ENCODE data around the gene SLC44A4.
"Not testable (repeated sequence)": the region's sequence is repeated elsewhere in the genome, so short reads cannot be mapped to it uniquely, and the experiment has no call there.

The SLC44A4 gene

DNA sequence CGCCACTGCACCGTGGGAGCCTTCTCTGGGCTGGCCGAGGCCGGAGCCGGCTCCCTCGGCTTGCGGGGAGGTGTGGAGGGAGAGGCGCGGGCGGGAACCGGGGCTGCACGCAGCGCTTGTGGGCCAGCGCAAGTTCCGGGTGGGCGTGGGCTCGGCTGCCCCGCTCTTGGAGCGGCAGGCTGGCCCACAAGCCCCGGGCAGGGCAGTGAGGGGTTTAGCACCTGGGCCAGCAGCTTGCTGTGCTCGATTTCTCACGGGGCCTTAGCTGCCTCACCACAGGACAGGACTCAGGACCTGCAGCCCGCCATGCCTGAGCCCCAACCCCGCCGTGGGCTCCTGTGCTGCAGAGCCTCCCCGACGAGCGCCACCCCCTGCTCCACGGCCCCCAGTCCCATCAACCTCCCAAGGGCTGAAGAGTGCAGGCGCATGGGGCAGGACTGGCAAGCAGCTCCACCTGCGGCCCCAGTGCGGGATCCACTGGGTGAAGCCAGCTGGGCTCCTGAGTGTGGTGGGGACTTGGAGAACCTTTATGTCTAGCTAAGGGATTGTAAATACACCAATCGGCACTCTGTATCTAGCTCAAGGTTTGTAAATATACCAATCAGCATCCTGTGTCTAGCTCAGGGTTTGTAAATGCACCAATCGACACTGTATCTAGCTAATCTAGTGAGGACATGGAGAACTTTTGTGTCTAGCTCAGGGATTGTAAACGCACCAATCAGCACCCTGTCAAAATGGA, 26.6 kb downstream of the SLC44A4 start:
- DNase-seq: not testable (repeated sequence)

DNA sequence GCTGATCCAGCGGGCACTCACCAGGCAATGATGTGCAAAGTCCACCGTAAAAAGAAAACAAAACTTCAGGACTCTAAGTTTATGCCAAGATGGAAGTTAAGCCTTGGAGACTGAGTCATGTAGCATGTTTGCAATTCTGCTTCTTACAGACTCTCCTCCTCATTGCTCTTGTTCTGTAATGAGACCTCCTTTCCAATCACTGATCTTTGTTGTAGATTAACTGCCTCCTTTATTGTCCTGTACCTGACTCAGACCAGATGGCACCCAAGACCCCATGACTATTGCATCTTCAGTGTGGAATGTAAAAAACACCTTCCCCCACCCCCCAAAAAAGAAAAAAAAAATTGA, 27.3 kb downstream of the SLC44A4 start:
- DNase-seq: no peak

DNA sequence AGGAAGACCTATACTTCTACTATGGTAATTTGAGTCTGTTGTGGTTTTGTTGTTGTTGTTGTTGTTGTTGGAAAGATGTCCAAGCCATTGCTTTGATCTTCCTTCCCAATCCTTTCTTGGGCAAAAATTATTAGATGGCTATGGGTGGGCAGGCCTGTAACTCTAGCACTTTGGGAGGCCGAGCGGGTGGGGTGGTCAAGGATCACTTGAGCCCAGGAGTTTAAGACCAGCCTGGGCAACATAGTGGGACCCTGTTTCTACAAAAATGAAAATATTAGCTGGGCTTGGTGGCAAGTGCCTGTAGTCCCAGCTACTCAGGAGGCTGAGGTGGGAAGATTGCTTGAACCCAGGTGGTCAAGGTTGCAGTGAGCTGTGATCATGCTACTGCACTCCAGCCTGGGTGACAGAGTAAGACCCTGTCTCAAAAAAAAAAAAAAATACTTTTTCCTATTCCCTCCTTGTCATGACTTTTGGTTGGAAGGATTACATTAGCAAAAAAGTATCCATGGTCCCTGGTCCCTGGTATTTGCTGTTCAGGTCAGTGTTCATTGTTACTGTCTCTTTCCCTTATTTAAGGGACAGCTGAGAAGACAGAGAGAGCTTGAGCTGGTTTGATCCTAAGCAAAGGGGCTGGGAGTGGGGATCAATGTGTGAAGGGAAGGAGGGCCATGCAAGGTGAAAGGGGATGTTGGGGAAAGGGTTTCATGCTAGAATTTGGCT, 27.9 kb downstream of the SLC44A4 start:
- DNase-seq: no peak

DNA sequence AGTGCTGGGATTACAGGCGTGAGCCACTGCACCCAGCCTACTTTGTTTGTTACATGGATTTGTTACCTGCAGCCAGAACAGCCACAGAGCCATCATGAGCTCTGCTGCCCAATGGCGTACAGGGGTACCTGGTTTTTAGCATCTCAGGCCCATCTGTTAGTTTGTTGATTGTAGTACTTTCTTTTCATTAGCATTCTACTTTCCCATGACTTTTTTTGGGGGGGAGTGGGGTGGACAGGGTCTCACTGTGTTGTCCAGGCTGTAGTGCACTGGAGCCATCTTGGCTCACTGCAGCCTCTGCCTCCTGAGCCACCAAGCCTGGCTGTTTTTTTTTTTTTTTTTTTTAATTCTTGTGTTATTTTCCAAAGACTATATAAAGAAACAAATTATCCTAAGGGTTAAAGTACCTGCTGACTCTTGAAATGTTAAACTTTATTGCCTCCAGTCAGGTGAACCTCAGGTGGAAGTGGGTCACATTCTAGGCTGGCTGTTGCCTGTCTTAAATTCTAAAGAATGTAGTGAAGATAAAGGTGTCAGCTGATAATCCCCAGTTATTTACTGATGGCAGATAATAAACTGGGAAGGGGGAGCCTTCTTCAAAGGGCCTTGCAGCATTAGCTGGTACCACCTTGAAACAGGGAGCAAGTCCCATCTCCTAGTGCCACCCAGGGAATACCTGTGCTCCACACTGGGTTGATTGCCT, 31.4 kb downstream of the SLC44A4 start:
- no peak for DNase-seq

DNA sequence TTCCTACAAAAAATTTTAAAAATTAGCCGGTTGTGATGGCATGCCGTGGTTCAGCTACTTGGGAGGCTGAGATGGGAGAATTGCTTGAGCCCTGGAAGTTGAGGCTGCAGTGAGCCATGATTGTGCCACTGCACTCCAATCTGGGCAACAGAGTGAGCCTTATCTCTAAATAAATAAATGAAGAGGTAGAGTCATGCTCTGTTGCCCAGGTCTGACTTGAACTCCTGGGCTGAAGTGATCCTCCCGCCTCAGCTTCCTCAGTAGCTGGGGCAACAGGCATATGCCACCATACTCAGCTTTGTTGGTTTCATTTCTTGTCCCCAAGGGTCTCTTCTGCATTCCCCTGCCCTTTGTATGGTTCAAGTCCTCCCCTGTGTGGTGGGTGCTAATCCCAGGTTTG, 34.3 kb downstream of the SLC44A4 start:
- DNase-seq: no peak

DNA sequence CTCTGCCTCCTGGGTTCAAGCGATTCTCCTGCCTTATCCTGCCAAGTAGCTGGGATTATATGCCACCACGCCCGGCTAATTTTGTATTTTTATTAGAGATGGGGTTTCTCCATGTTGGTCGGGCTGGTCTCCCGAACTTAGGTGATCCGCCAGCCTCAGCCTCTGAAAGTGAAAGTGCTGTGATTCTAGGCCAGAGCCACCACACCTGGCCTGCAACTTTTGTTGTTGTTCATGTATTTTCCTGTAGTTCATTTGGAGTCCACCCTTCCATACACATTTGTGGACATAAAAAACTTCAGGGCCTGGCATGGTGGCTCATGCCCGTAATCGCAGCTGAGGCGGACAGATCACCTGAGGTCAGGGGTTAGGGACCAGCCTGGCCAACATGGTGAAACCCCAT, 36.7 kb downstream of the SLC44A4 start:
- DNase-seq: no peak

DNA sequence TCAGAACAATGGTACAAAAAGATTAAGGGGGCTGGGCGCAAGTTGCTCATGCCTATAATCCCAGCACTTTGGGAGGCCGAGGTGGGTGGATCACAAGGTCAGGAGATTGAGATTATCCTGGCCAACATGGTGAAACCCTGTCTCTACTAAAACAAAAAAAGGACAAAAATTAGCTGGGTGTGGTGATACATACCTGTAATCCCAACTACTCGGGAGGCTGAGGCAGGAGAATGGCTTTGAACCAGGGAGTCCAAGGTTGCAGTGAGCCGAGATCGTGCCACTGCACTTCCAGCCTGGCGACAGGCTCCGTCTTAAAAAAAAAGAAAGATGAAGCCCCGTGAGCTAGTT, 39.0 kb downstream of the SLC44A4 start:
- DNase-seq: not testable (repeated sequence)

DNA sequence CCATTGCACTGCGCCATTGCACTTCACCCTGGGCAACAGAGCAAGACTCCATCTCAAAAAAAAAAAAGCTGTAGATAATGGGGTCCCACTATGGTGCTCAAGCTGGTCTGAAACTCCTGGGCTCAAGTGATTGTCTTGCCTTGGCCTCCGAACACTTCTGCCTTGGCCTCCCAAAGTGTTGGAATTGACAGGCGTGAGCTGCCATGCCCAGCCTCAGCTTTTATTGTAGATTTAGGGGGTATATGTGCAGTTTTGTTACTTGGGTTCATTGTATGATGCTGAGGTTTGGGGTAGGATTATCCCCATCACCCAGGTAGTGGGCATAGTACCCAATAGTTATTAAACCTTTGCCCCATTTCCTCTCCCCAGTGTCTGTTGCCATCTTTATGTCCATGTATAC, 39.8 kb downstream of the SLC44A4 start:
- DNase-seq: no peak

DNA sequence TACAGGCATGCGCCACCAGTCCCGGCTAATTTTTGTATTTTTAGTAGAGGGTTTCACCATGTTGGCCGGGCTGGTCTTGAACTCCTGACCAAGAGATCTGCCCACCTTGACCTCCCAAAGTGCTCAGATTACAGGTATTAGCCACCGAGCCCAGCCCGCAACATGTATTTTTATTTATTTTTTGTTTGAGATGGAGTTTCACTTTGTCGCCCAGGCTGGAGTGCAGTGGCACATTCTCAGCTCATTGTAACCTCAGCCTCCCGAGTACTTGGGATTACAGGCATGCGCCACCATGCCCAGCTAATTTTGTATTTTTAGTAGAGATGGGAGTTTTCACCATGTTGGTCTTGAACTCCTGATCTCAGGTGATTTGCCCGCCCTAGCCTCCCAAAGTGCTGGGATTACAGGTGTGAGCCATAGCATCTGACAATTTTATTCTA, 40.7 kb downstream of the SLC44A4 start:
- DNase-seq: not testable (repeated sequence)

DNA sequence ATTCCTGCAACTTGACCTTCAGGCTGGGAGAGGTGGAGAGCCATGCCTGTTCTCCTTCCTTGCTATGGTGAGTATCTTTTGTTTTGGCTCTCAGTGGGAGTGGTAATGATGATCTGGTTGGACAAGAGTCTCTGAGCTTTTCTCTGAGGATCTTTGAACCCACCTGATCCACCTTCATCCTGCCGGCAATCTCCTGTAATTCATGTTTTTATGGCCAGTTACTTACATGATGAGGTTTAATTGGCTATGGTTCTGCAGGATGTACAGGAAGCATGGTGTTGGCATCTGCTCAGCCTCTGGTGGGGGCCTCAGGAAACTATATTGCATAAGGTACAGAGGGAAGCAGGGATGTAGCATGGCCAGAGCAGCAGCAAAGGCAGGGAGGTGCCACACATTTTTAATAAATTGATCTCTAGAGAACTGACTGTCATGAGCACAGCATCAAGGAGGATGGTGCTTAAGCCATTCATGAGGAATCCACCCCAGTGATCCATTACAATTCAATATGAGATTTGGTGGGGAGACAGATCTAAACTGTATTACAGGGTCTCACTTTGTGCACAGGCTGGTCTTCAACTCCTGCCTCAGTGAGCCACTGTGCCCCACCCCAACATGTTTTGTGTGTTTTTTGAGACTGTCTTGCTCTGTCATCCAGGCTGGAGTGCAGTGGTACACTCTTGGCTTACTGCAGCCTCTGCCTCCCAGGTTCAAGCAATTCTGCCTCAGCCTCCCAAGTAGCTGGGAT, 41.3 kb downstream of the SLC44A4 start:
- no peak for DNase-seq

DNA sequence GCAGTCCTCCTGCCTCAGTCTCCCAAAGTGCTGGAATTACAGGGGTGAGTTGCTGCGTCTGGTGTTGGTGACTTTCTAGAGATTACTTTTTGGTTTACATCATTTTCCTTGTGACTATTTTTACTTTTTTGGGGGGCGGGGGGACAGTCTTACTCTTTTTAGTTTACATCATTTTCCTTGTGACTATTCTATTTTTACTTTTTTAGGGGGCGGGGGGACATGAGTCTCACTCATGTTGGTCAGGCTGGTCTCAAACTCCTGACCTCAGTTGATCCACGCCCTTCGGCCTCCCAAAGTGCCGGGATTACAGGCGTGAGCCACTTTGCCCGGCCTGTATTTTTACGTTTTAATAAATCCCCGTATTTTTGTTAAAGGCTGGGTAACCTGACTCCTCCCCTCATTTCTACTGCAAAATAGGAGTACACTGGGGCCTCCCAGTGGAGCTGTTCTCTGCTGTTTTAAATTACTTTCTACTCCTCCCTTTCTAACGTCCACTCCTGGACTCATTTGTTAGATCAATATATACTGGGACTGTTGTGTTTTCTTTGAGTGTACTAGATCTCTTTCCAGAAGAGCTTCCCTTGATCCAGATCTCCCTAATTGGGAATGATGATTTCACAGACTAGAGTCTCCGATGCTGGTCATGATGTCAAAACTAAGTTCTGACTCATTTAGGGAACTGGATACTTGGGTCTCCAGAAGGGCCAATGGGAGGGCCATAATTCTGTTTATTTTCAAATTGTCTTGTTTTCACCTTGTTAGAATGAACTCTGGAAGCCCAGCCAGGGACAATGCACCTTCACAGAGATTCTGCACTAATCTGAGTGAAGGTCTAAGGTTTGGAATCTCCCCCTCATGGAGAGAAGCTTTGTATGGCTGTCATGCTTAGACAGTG, 42.1 kb downstream of the SLC44A4 start:
- DNase-seq: peak; percentile 64

DNA sequence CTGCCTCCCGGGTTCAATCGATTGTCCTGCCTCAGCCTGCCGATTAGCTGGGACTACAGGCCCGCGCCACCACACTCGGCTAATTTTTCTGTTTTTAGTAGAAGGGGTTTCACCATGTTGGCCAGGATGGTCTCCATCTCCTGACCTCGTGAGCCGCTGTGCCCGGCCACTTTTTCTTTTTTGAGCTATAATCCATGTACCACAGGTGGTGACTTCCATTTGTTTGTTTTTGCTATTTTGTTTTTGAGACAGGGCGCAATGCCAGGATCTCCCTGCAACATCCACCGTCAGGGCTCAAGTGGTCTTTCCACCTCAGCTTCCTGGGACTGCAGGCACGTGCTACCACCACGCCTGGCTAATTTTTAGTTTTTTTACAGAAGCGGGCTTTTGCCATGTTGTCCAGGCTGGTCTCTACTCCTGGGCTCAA, 42.7 kb downstream of the SLC44A4 start:
- DNase-seq: no peak

DNA sequence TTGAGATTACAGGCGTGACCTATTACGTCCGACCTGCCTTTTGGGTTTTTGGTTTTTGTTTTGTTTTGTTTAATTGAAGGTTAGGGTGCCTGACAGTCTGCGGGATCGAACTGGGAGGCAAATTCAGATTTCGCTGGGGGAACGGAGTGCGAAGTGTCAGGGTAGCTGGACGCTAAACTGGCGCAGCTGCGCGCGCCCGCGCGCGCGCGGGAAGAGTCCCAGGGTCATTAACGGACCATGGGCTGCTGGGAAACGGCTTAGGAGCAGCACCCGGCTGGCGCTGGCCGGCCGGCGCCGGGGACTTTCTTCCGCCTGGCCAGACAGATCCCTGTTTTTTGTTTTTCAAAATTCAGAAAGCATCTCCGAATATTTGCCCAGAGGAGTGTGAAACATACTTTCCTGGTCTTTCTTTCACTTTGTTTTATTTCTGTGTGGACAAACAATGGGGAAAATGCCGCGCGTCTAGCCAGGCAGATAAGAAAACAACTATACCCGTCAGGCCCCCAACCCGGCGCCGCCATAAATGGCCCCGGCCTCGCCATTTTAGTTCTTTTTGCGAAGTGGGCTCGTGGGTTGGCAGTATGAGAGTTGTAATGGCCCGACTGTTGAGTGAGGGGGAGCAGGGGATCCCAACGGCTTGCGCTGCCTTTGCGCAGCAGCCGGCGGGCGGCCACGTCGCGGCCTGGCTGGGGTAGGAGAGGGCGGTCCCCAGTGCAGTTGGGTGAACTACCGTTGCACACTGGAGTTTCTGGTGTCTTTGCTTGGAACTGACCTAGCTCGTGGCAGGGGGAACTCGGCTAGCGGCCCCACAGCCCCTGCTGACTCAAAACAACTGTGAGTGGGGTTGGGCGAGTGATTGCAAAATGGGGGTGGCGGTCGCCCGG, 44.2 kb downstream of the SLC44A4 start:
- DNase-seq: peak; percentile 89

DNA sequence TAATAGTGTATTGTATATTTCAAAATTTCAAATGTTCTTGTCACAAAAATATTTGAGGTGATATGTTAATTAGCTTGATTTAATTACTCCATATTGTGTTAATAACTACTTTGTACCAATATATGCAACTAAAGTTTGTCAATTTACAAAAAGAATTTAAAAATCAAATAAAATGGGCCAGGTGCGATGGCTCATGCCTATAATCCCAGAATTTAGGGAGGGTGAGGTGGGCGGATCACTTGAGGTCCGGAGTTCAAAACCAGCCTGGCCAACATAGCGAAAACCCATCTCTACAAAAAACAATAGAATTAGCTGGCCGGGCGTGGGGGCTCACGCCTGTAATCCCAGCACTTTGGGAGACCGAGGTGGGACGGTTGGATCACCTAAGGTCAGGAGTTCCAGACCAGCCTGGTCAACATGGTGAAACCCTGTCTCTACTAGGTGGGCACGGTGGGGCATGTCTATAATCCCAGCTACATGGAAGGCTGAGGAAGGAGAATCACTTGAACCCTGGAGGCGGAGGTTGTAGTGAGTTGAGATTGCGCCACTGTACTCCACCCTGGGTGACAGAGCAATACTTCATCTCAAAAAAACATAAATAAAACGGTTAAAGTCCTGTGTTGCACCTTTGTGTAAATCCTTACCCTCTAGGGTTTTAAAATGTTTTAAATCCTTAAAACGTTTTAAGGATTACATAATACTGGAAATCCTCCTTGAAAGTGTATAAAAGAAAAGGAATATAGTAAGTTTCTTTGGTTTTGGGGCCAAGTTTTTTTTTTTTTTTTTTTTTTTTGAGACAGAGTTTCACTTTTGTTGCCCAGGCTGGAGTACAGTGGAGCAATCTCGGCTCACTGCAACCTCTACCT, 47.2 kb downstream of the SLC44A4 start:
- DNase-seq: peak; percentile 57

DNA sequence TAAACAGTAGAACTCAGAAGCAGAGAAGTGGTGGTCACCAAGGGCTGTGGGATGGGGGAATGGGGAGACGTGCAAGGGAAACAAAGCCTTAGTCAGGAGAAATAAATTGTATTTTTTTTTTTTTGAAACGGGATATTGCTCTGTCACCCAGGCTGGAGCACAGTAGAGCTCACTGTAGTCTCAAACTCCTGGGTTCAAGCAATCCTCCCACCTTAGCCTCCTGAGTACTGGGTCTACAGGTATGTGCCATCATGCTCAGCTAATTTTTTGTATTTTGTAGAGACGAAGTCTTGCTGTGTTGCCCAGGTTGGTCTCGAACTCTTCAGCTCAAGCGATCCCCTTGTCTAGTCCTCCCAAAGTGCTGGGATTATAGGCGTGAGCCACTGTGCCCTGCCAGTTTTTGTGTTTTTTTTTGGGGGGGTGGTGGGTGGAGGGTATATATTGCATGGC, 47.9 kb downstream of the SLC44A4 start:
- no peak for DNase-seq

DNA sequence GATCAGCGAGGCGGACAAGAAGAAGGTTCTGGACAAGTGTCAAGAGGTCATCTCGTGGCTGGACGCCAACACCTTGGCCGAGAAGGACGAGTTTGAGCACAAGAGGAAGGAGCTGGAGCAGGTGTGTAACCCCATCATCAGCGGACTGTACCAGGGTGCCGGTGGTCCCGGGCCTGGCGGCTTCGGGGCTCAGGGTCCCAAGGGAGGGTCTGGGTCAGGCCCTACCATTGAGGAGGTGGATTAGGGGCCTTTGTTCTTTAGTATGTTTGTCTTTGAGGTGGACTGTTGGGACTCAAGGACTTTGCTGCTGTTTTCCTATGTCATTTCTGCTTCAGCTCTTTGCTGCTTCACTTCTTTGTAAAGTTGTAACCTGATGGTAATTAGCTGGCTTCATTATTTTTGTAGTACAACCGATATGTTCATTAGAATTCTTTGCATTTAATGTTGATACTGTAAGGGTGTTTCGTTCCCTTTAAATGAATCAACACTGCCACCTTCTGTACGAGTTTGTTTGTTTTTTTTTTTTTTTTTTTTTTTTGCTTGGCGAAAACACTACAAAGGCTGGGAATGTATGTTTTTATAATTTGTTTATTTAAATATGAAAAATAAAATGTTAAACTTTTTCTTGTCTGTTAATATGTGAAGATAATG, 49.0 kb downstream of the SLC44A4 start:
- DNase-seq: peak; percentile 61

DNA sequence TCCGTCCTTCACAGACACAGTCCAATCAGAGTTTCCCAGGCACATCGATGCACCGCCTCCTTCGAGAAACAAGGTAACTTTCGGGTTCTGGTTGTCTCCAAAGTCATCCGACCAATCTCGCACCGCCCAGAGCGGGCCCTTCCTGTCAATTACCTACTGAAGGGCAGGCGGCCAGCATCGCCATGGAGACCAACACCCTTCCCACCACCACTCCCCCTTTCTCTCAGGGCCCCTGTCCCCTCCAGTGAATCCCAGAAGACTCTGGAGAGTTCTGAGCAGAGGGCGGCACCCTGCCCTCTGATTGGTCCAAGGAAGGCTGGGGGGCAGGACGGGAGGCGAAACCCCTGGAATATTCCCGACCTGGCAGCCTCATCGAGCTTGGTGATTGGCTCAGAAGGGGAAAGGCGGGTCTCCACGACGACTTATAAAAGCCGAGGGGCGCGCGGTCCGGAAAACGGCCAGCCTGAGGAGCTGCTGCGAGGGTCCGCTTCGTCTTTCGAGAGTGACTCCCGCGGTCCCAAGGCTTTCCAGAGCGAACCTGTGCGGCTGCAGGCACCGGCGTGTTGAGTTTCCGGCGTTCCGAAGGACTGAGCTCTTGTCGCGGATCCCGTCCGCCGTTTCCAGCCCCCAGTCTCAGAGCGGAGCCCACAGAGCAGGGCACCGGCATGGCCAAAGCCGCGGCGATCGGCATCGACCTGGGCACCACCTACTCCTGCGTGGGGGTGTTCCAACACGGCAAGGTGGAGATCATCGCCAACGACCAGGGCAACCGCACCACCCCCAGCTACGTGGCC, 51.3 kb downstream of the SLC44A4 start, which contains the start of gene HSPA1B:
HSPA1B (plus strand) TSS at position 453 of the 794 bp plus-strand sequence; CDS start at position 666, 213 bp downstream.
- peak; percentile 99 for DNase-seq

DNA sequence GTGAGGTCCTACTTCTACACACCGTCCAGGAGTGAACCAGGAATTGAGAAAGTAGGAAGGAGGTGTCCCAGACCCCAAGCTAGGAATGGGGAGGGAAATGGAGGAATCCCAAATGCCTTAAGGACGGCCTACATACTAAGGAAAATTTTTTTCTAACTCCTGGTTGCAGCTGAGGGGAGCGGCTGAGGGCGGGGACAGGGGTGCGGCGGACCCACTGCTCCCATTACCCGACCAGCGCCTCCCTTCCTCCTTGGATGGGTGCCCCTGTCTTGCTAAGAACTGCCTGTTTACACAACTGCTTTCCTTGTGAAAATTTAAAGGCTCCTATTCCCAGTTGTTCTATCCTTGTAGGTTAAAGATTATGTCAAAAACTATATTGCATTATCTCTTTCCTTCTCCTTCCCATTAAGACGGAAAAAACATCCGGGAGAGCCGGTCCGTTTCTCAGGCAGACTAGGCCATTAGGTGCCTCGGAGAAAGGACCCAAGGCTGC, 52.0 kb downstream of the SLC44A4 start:
- no peak for DNase-seq
